NCI-H2107 treated with DMSO at 0.1 percent for 48 hours (cell line): ENCODE results near the gene PKD1.

Experiments used
- DNase-seq: peaks from one replicate; lab custom pipeline; 2025; ENCODE audit not compliant: unreplicated experiment; lab: John Stamatoyannopoulos, UW

The PKD1 gene

GRCh38 chr16:2078691-2079090 is 57.0 kb downstream of the PKD1 start:
- no peak for DNase-seq

GRCh38 chr16:2078096-2078495 is 57.6 kb downstream of the PKD1 start:
- no peak for DNase-seq

- DNase-seq = no peak
These were observed 58.0 kb downstream of the PKD1 start for GRCh38 chr16:2077696-2078095.

- no peak for DNase-seq
These were observed 58.7 kb downstream of the PKD1 start for GRCh38 chr16:2077016-2077415.

- DNase-seq = no peak
These were observed 59.4 kb downstream of the PKD1 start for GRCh38 chr16:2076072-2076865.

GRCh38 chr16:2075631-2076030 is 60.1 kb downstream of the PKD1 start:
- DNase-seq = no peak

GRCh38 chr16:2074071-2074470 is 61.6 kb downstream of the PKD1 start:
- no peak for DNase-seq

GRCh38 chr16:2072926-2073325 is 62.8 kb downstream of the PKD1 start:
- no peak for DNase-seq

GRCh38 chr16:2071454-2072202 is 64.1 kb downstream of the PKD1 start:
- DNase-seq = no peak

GRCh38 chr16:2070576-2071453 is 64.9 kb downstream of the PKD1 start:
- DNase-seq = no peak

GRCh38 chr16:2066139-2066538 is 69.6 kb downstream of the PKD1 start:
- no peak for DNase-seq

- no peak for DNase-seq
These were observed 71.2 kb downstream of the PKD1 start for GRCh38 chr16:2064368-2064945.

GRCh38 chr16:2063861-2064260 is 71.8 kb downstream of the PKD1 start:
- no peak for DNase-seq

GRCh38 chr16:2062801-2063200 is 72.9 kb downstream of the PKD1 start:
- DNase-seq = no peak

GRCh38 chr16:2061526-2061925 is 74.2 kb downstream of the PKD1 start:
- DNase-seq = no peak

GRCh38 chr16:2061023-2061422 is 74.7 kb downstream of the PKD1 start:
- DNase-seq = no peak

GRCh38 chr16:2060346-2060745 is 75.4 kb downstream of the PKD1 start:
- no peak for DNase-seq

GRCh38 chr16:2058872-2059271 is 76.8 kb downstream of the PKD1 start:
- peak; percentile 67 for DNase-seq

- peak; percentile 72 for DNase-seq
These were observed 77.3 kb downstream of the PKD1 start for GRCh38 chr16:2058420-2058819.

- DNase-seq = no peak
These were observed 78.3 kb downstream of the PKD1 start for GRCh38 chr16:2057438-2057837.
